ENCODE measurements around the gene SPATS2L.

- TF ChIP-seq POLR2A (IDR thresholded peaks at IDR 0.05; ENCODE audit: low read depth, low read length) (no peak), TAF1 (IDR thresholded peaks at IDR 0.05; ENCODE audit: low read depth, low read length) (no peak), POLR2AphosphoS5 (IDR thresholded peaks at IDR 0.05; ENCODE audit: low read depth, low read length) (no peak), POU2F2 (IDR thresholded peaks at IDR 0.05; ENCODE audit: low read depth, low read length) (no peak)
Observed at GRCh38 chr2:200444530-200444929, 138.0 kb downstream of the SPATS2L start.

All from GM12891 (cell line).